ENCODE results near the gene RRP9.

Gene RRP9

DNA sequence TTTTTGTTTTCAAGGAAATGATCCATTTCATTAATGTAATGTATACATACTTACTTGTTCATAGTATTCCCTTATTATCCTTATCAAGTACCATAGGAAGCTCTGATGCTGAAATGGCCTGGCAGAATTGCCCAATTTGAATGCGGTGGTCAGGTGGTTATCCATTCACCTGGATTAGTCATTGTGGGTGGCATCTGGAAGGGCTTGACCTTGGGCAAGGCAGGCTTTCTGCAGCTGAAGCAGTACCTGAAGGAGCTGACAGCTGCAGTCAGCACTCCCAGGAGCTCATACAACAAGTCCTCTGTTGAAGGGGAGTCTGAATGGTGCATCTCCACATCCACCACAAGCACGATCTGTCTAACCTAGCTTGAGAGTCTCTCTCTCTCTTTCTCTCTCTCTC lies 54.1 kb downstream of the RRP9 start:
- Histone ChIP-seq H3K9me3 (ENCODE audit: control insufficient read depth, insufficient read depth, low read length) (no peaks in the 10 kb centered on the region), H3K27me3 (ENCODE audit: control insufficient read depth, low read length) (peaks cover 17% of the 10 kb centered on the region), H3F3A (ENCODE audit: control insufficient read depth, insufficient read depth) (no peaks in the 10 kb centered on the region), H3K9me2 (replicated peaks; ENCODE audit: control insufficient read depth, low read length) (no peaks in the 10 kb centered on the region), H3K36me3 (ENCODE audit: control insufficient read depth, low read length) (no peaks in the 10 kb centered on the region), H4K20me1 (ENCODE audit: control insufficient read depth, insufficient read depth, low read depth, low read length) (no peaks in the 10 kb centered on the region), H3K4me1 (ENCODE audit: control insufficient read depth, low read length) (no peaks in the 10 kb centered on the region), H3K4me2 (ENCODE audit: low read length) (no peak overlapping the region), H3K27ac (ENCODE audit: low read depth, low read length) (no peak overlapping the region), H3K4me3 (ENCODE audit: low read length) (no peak overlapping the region), H3K79me2 (ENCODE audit: control insufficient read depth, low read length) (no peaks in the 10 kb centered on the region)
- no peak for TF ChIP-seq EZH2phosphoT487 (IDR thresholded peaks at IDR 0.05; ENCODE audit: borderline replicate concordance, low read length)
- TF ChIP-seq, protein P1, sequence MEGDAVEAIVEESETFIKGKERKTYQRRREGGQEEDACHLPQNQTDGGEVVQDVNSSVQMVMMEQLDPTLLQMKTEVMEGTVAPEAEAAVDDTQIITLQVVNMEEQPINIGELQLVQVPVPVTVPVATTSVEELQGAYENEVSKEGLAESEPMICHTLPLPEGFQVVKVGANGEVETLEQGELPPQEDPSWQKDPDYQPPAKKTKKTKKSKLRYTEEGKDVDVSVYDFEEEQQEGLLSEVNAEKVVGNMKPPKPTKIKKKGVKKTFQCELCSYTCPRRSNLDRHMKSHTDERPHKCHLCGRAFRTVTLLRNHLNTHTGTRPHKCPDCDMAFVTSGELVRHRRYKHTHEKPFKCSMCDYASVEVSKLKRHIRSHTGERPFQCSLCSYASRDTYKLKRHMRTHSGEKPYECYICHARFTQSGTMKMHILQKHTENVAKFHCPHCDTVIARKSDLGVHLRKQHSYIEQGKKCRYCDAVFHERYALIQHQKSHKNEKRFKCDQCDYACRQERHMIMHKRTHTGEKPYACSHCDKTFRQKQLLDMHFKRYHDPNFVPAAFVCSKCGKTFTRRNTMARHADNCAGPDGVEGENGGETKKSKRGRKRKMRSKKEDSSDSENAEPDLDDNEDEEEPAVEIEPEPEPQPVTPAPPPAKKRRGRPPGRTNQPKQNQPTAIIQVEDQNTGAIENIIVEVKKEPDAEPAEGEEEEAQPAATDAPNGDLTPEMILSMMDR (IDR thresholded peaks at IDR 0.05; ENCODE audit: low read depth, low read length, poor library complexity, severe bottlenecking) = no peak

DNA sequence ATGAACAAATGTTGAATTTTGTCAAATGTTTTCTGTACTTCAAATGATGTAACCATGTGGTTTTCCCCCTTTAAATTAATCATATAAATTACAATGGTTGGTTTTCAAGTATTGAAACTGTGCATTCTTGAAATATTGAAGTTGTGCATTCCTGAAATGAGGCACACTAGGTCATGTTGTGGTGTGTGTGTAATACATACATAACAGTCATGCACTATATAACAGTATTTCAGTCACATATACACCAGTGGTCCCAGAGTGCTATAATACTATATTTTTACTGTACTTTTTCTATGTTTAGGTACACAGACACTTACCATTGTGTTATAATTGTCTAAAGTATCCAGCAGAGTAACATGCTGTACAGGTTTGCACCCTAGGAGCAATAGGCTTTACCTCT lies 55.3 kb downstream of the RRP9 start:
- TF ChIP-seq EZH2phosphoT487 (IDR thresholded peaks at IDR 0.05; ENCODE audit: borderline replicate concordance, low read length) = no peak
- TF ChIP-seq, protein P1 (IDR thresholded peaks at IDR 0.05; ENCODE audit: low read depth, low read length, poor library complexity, severe bottlenecking) = no peak
- H3K4me3 ChIP-seq (ENCODE audit: low read length) = no peak overlapping the region
- H3K9me3 ChIP-seq (ENCODE audit: control insufficient read depth, insufficient read depth, low read length) = no peaks in the 10 kb centered on the region
- no peaks in the 10 kb centered on the region for H3K4me1 ChIP-seq (ENCODE audit: control insufficient read depth, low read length)
- no peaks in the 10 kb centered on the region for H3K9me2 ChIP-seq (replicated peaks; ENCODE audit: control insufficient read depth, low read length)
- H3K36me3 ChIP-seq (ENCODE audit: control insufficient read depth, low read length) = no peaks in the 10 kb centered on the region
- H3K27ac ChIP-seq (ENCODE audit: low read depth, low read length) = no peak overlapping the region
- peaks cover 18% of the 10 kb centered on the region for H3K27me3 ChIP-seq (ENCODE audit: control insufficient read depth, low read length)
- no peaks in the 10 kb centered on the region for H3F3A ChIP-seq (ENCODE audit: control insufficient read depth, insufficient read depth)
- no peak overlapping the region for H3K4me2 ChIP-seq (ENCODE audit: low read length)
- no peaks in the 10 kb centered on the region for H3K79me2 ChIP-seq (ENCODE audit: control insufficient read depth, low read length)
- no peaks in the 10 kb centered on the region for H4K20me1 ChIP-seq (ENCODE audit: control insufficient read depth, insufficient read depth, low read depth, low read length)
